ENCODE measurements around the gene DCAF5.
"Not testable (repeated sequence)": the region's sequence is repeated elsewhere in the genome, so short reads cannot be mapped to it uniquely, and the experiment has no call there.

DCAF5 gene

GRCh38 chr14:69093631-69094421 is 59.1 kb downstream of the DCAF5 start:
- DNase-seq, result no peak

- no peak for DNase-seq
These were observed 60.0 kb downstream of the DCAF5 start for GRCh38 chr14:69092840-69093422.

- DNase-seq, result no peak
These were observed 61.2 kb downstream of the DCAF5 start for GRCh38 chr14:69091695-69092094.

- DNase-seq, result no peak
These were observed 61.9 kb downstream of the DCAF5 start for GRCh38 chr14:69091006-69091405.

- peak; percentile 35 for DNase-seq
These were observed 62.6 kb downstream of the DCAF5 start for GRCh38 chr14:69090187-69090789.

GRCh38 chr14:69089046-69089445 is 63.9 kb downstream of the DCAF5 start:
- DNase-seq, result no peak

- no peak for DNase-seq
These were observed 64.3 kb downstream of the DCAF5 start for GRCh38 chr14:69088586-69088985.

GRCh38 chr14:69087061-69087461 is 65.9 kb downstream of the DCAF5 start:
- DNase-seq, result no peak

- no peak for DNase-seq
These were observed 66.4 kb downstream of the DCAF5 start for GRCh38 chr14:69086537-69086936.

GRCh38 chr14:69084023-69084422 is 68.9 kb downstream of the DCAF5 start:
- DNase-seq, result no peak

- no peak for DNase-seq
These were observed 69.7 kb downstream of the DCAF5 start for GRCh38 chr14:69083181-69083580.

GRCh38 chr14:69081271-69081670 is 71.6 kb downstream of the DCAF5 start:
- no peak for DNase-seq

- DNase-seq, result no peak
These were observed 73.2 kb downstream of the DCAF5 start for GRCh38 chr14:69079747-69080146.

- DNase-seq, result no peak
These were observed 73.7 kb downstream of the DCAF5 start for GRCh38 chr14:69079188-69079742.

GRCh38 chr14:69077841-69078240 is 75.1 kb downstream of the DCAF5 start:
- no peak for DNase-seq

GRCh38 chr14:69077185-69077584 is 75.7 kb downstream of the DCAF5 start:
- DNase-seq, result not testable (repeated sequence)

GRCh38 chr14:69076341-69076740 is 76.6 kb downstream of the DCAF5 start:
- DNase-seq, result no peak

GRCh38 chr14:69073915-69074314 is 79.0 kb downstream of the DCAF5 start:
- no peak for DNase-seq

GRCh38 chr14:69073429-69073828 is 79.5 kb downstream of the DCAF5 start:
- no peak for DNase-seq

GRCh38 chr14:69072584-69072983 is 80.3 kb downstream of the DCAF5 start:
- DNase-seq, result no peak

- DNase-seq, result no peak
These were observed 84.0 kb downstream of the DCAF5 start for GRCh38 chr14:69068744-69069421.

GRCh38 chr14:69066396-69067171 is 86.3 kb downstream of the DCAF5 start:
- no peak for DNase-seq

- DNase-seq, result not testable (repeated sequence)
These were observed 87.0 kb downstream of the DCAF5 start for GRCh38 chr14:69065934-69066333.
